ENCODE data around the gene ZNF610.

ZNF610 gene

DNA sequence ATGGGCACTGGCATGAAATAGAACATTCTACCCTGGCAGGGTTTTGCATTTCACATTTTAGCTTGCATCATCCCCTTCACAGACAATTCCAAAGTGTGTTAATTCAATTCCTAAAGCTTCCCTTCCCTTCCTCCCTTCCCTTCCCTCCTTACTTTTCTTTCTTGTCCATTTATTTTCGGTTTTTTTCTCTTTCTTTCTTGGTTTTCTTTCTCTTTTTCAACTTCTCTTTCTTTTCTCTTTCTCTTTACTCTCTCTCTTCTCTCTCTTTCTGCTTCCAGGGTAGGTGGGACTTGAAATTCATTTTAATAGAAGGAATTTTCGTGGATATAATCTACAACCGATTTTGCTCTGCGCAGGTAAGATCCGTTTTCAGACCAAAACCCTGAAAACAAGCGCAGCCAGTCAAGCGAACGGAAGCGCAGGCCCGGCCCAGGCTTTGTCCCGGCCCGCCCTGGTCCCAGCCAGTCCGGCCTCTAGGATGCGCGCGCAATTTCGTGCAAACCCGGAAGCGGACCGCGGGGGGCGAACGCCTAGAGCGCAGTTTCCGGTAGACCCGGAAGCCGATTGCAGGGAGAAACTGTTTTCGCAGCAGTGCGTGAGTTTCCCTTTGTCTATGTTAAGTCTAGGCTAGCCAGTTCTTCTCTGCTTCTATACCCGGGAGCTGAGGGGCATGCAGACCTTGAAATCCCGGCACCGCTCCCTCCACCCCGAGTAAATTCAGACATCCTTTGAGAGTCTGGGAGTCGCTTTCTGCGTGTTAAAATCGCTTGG lies 61.5 kb downstream of the ZNF610 start, which contains the start of gene ZNF528:
ZNF528 (plus strand) TSS at position 540 of the 771 bp plus-strand sequence. CDS start 4,165 bp downstream, outside the sequence.
- FAIRE-seq (peak; percentile 64), DNase-seq (ENCODE audit: insufficient read length, low spot score) (peak; percentile 93)

GRCh38 chr19:52398081-52398441 lies 62.0 kb downstream of the ZNF610 start:
- DNase-seq (ENCODE audit: insufficient read length, low spot score), result no peak

DNA sequence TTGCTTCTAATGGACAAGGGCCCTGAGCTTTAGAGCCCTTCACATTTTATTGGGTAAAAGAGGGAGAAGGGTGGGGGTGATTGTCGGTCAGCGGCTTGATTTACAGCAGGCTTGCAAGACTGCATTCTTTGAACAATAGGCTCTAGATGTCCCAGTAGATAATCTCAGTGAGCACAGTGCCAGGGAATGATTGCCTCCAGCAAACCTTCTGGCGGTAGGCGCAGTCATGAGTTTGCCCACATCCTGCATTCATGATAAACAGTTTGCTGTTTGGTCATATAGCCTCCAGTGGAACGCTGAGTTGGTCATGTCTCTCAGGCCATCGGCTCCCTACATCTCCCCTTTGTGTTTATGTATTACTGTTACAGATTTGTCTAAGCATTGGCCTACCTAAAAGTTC lies 74.2 kb downstream of the ZNF610 start:
- DNase-seq (ENCODE audit: insufficient read length, low spot score) (no peak), FAIRE-seq (no peak)

More at GRCh38 chr19:52398081-52398441, 62.0 kb downstream of the ZNF610 start:
- FAIRE-seq, result no peak

GRCh38 chr19:52415711-52416110 lies 79.7 kb downstream of the ZNF610 start:
- DNase-seq (ENCODE audit: insufficient read length, low spot score) (no peak), FAIRE-seq (no peak)

Measured in HTR-8/SVneo (cell line).